HL-60/S4 treated with retinoic acid at 250 ng/mL for 4 days and 3 days (cell line): Measurements from ENCODE around the gene AKAP1.

Experiments
- in situ Hi-C: fragments of 300-500 bp; cut with MboI; formaldehyde crosslinking; loops from 2 replicates; pipeline ENCODE4 v1.7.0; 2022; ENCODE audit warnings: low sequenced_read_pairs

AKAP1 gene

GRCh38 chr17:57125406-57125805, 40.4 kb downstream of the AKAP1 start:
- in situ Hi-C loops: no loop called here

GRCh38 chr17:57125866-57126265, 40.8 kb downstream of the AKAP1 start:
- in situ Hi-C loops: no loop called here

GRCh38 chr17:57130708-57131461, 45.8 kb downstream of the AKAP1 start:
- in situ Hi-C loops: no loop called here

GRCh38 chr17:57132663-57133062, 47.6 kb downstream of the AKAP1 start:
- in situ Hi-C loops: no loop called here

DNA sequence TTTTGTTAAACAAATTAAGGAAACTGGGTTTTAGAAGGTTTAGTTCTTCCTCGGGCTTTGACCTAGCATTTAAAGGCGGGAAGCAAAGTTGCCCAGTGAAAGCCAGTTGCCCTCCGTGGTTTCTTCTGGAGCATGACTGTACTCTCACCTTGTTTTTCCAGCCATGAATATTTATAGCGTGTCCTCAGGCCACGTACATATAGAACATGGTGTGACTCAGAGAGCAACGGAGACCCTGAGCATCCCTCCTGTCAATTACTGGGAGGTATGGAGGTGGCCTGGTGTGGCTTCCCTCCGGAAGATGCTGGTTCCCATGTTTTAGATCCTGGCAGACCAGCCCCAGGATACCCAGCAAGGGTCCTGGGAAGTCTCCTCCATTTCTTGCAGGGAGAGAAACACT, 48.4 kb downstream of the AKAP1 start:
- in situ Hi-C loops: no loop called here

GRCh38 chr17:57135026-57135788, 50.2 kb downstream of the AKAP1 start:
- in situ Hi-C loops: no loop called here

DNA sequence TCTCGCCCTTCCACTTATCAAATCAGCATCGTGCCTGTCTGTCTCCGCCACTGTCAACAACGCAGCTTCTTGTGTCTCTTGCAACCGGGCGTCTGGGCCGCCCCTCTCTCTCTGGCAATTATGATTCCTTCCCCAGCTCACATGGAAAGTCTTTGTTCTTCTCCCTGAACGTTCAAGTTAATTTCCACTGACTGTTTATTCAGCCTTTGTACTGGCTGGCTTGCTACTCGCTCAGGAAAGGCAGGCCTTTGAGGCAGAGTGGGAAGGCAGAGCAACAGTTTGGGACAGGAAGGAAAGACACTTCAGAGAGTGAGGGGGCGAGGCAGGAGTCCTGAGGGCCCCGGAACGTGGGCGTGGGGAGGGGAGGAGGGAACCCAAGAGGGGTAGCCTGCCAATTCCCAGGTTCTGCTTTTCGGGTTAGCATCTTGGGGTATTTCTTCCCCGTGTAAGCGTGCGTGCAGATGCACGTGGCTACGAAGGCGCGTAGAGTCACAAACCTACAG, 50.8 kb downstream of the AKAP1 start:
- in situ Hi-C loops: no loop called here

GRCh38 chr17:57136355-57136754, 51.3 kb downstream of the AKAP1 start:
- in situ Hi-C loops: no loop called here

GRCh38 chr17:57138030-57138911, 53.2 kb downstream of the AKAP1 start:
- in situ Hi-C loops: no loop called here

- in situ Hi-C loops: no loop called here
Observed at GRCh38 chr17:57138956-57139576, 54.0 kb downstream of the AKAP1 start.

DNA sequence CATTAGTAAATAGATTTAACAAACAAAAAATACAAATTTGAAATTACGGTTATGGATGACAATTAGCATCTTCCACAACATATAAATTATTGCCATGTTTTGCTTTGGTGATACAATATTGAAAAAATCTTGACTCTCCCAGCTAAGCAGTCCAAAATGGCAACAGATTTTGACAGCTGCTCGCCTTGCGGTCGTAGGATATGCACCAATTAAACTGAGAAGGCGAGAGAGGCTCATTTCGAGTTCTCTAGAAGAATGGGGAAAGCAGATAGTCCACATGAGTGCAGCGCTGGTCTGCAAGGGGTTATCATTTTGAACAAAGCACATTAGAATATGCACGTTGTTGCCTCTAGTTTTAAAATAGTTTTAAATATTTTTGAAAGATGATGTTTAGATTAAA, 55.3 kb downstream of the AKAP1 start:
- in situ Hi-C loops: no loop called here

- in situ Hi-C loops: no loop called here
Observed at GRCh38 chr17:57142925-57143324, 57.9 kb downstream of the AKAP1 start.

DNA sequence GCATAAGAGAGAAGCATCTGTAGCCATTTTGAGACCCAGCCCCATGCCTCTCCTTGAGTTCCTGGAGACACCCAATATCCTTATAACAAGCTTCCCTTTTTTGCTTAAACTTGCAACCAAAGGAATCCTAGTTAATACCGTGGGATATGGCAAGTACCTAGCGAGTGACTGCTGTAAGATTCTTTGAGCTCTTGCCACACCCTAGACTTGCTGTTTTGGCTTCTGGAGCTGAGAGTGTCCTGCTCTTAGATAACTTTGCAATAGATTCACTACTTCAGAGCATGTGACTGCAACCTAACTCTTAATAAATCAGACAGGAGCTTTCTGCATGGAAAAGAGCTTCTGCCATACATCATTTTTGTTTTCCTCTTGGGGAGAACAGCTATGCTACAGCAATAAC, 58.3 kb downstream of the AKAP1 start:
- in situ Hi-C loops: no loop called here

DNA sequence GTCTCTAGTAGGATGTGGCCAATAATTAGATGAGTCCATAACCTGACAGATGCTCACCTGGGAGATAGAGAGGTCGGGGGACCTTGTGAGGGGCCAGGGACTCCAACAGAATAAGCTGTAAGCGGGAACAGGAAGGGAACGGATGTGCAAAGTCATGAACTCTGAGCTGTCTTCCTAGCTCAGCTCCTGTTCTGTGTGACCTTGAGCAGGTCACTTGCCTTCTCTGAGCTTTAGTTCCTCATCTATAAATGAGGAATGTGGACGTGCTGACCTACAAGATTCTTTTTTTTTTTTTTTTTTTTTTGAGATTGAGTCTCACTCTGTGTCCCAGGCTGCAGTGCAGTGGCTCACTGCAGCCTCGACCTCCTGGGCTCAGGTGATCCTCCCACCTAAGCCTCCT, 58.9 kb downstream of the AKAP1 start:
- in situ Hi-C loops: no loop called here

DNA sequence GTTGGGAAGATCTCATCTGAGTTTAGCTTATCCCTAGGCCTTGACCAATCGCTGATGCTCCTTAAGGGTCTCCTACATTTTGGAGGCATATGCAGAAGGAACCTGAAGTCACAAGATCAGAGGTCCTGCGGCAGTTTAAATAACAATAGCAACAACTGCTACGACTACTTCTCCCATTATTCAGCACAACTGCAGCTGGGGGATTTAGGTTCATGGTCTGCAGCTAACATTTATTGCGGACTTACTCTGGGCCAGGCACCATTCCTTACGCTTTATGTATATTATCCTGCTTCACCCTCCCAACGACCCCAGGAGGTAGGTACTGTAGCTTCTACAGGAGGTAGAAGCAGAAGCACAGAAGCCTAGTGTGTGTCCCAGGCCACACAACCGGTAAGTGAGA, 59.5 kb downstream of the AKAP1 start:
- in situ Hi-C loops: no loop called here

- in situ Hi-C loops: no loop called here
Observed at GRCh38 chr17:57145347-57145746, 60.3 kb downstream of the AKAP1 start.

DNA sequence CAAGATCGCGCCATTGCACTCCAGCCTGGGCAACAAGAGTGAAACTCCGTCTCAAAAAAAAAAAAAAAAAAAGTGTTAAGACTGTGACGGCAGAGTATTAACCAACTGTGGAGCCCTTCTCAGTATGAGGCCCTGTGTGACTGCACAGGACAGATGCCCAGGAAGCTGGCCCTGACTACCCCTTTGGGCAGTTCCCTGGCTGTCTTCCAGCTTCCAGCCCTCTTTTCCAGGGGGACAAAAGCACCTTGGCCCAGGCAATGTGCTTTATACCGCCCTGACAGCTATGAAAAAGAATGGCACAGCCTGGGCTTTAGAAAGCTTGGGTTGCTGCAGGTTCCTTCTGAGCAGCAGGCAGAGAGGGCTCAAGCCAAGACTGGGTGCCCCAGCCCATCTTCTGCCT, 61.2 kb downstream of the AKAP1 start:
- in situ Hi-C loops: no loop called here

GRCh38 chr17:57151798-57152197, 66.8 kb downstream of the AKAP1 start:
- in situ Hi-C loops: no loop called here

- in situ Hi-C loops: no loop called here
Observed at GRCh38 chr17:57152967-57153528, 68.0 kb downstream of the AKAP1 start.

DNA sequence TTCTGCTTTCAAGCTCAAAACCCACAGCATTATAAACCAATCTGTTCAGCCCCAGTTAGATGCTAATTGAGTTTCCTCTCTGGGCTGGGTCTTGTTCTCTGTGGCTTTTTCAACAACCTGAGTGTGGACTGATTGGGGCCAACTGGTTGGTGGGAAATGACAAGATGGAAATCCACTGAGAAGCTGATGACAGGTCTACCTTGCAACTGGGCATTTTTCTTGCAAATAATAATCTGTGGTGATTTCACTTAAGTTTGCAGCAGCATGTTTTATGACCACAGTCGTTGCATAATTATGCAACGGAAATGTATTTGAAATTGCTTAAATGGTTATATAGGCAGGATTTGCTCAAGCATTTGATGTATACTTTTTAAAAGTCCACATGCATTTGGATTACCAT, 69.9 kb downstream of the AKAP1 start:
- in situ Hi-C loops: no loop called here

DNA sequence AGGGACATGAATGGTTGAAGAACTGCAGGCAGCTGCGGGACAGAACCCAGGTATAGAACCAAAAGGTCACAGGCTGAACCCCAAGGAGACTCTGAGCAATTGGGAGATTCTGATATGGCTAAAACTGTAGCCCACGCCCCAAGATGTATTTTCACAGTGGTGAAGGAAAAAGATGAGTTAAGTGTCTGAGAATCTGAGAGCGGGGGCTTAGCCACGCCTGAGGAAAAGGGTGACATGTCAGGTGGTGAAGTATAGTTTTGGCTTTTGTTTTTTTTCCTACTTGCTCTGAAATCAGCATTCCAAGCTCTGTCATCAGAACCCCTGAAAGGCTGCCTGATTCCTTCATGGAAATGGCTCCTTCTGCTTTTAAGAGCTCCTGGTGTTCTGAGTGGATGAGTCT, 73.3 kb downstream of the AKAP1 start:
- in situ Hi-C loops: no loop called here
